ENCODE measurements around the gene GAB1. TPM values are rescaled to one million over a fixed set of nuclear protein-coding genes. Genes with fewer than 3 reads are reported as not detected.

Gene GAB1
- total and polyA plus RNA-seq, 4 donors: 2.4 to 31.3 (median 6.9) TPM

- no peak overlapping the region for H3K9ac ChIP-seq (ENCODE audit: low read depth in 1 of 2, low read length in 2 of 2)
- no peaks in the 10 kb centered on the region for H3K27me3 ChIP-seq (ENCODE audit: control insufficient read depth in 4 of 4, insufficient read depth in 4 of 4, low read length in 3 of 4)
- H3K4me1 ChIP-seq (ENCODE audit: control insufficient read depth in 4 of 4, insufficient read depth in 4 of 4, low read length in 3 of 4): peaks cover 0 to 8% (median 4%) of the 10 kb centered on the region in 4 donors
- no peak for TF ChIP-seq MAX (IDR thresholded peaks at IDR 0.05)
- H3K4me3 ChIP-seq (ENCODE audit: low read depth in 1 of 3, low read length in 3 of 3): no peak overlapping the region
- no peak for DNase-seq (ENCODE audit: low spot score)
- no peak overlapping the region for H3K27ac ChIP-seq (ENCODE audit: low read depth in 1 of 2, low read length in 2 of 2)
- H3K9me3 ChIP-seq (ENCODE audit: control insufficient read depth in 4 of 4, low read length in 3 of 4): no peaks in the 10 kb centered on the region
- WGBS: 86% methylated on average over 1 of the region's 1 CpG
- no peaks in the 10 kb centered on the region for H3K36me3 ChIP-seq (ENCODE audit: control insufficient read depth in 4 of 4, insufficient read depth in 3 of 4, low read depth in 1 of 4, low read length in 3 of 4)
Measured at GRCh38 chr4:143345356-143345755, 8.7 kb downstream of the GAB1 start.

- WGBS: 73% methylated on average over 2 of the region's 2 CpGs
- Histone ChIP-seq H3K27me3 (ENCODE audit: control insufficient read depth in 4 of 4, insufficient read depth in 4 of 4, low read length in 3 of 4) (no peaks in the 10 kb centered on the region), H3K4me1 (ENCODE audit: control insufficient read depth in 4 of 4, insufficient read depth in 4 of 4, low read length in 3 of 4) (peaks cover 0 to 8% (median 4%) of the 10 kb centered on the region in 4 donors), H3K27ac (ENCODE audit: low read depth in 1 of 2, low read length in 2 of 2) (no peak overlapping the region), H3K9me3 (ENCODE audit: control insufficient read depth in 4 of 4, low read length in 3 of 4) (no peaks in the 10 kb centered on the region), H3K36me3 (ENCODE audit: control insufficient read depth in 4 of 4, insufficient read depth in 3 of 4, low read depth in 1 of 4, low read length in 3 of 4) (no peaks in the 10 kb centered on the region), H3K4me3 (ENCODE audit: low read depth in 1 of 3, low read length in 3 of 3) (no peak overlapping the region), H3K9ac (ENCODE audit: low read depth in 1 of 2, low read length in 2 of 2) (no peak overlapping the region)
- TF ChIP-seq RAD21 (IDR thresholded peaks at IDR 0.05): no peak
- no peak for TF ChIP-seq HNF4G (IDR thresholded peaks at IDR 0.05)
- TF ChIP-seq EGR1 (IDR thresholded peaks at IDR 0.05; ENCODE audit: low read depth in 2 of 2): no peak
- no peak for TF ChIP-seq ZBTB33 (IDR thresholded peaks at IDR 0.05)
- TF ChIP-seq ATF3 (IDR thresholded peaks at IDR 0.05): no peak
- no peak for TF ChIP-seq HNF4A (conservative IDR thresholded peaks at IDR 0.05)
- no peak for TF ChIP-seq RXRA (IDR thresholded peaks at IDR 0.05)
- TF ChIP-seq MAX (IDR thresholded peaks at IDR 0.05): no peak
- TF ChIP-seq FOXA2 (IDR thresholded peaks at IDR 0.05): no peak
- no peak for TF ChIP-seq FOXA1 (IDR thresholded peaks at IDR 0.05)
- TF ChIP-seq JUND (IDR thresholded peaks at IDR 0.05): no peak
- TF ChIP-seq YY1 (IDR thresholded peaks at IDR 0.05): no peak
- TF ChIP-seq REST (IDR thresholded peaks at IDR 0.05): no peak
- no peak for DNase-seq (ENCODE audit: low spot score)
Measured at GRCh38 chr4:143346206-143346605, 9.5 kb downstream of the GAB1 start.

All from liver (tissue), 9 donors.